Activated B cell treated with CpG ODN at 0.5 μM for 24 hours (primary cell): Measurements from ENCODE around the gene MYCBPAP. TPM values are rescaled to one million over a fixed set of nuclear protein-coding genes. Genes with fewer than 3 reads are reported as not detected.

Source experiments
- ATAC-seq: fragments of 200-7000 bp; cut with Tn5 transposase; one replicate; pipeline ENCODE4 v1.10.0; 2021; ENCODE audit warnings: low read depth, mild to moderate bottlenecking, moderate library complexity
- CTCF ChIA-PET: fragments of 350-600 bp; sonication (Branson Sonifier 250); formaldehyde crosslinking; loops from one replicate; lab custom pipeline; 2021; ENCODE audit warnings: antibody characterized with exemption; lab: Charles Lee
- POLR2A ChIA-PET: fragments of 350-600 bp; sonication (Branson Sonifier 250); formaldehyde crosslinking; loops from one replicate; lab custom pipeline; 2021; ENCODE audit warnings: antibody characterized with exemption; lab: Charles Lee
- DNase-seq: peaks from one replicate; pipeline ENCODE4 v3.0.0; 2022
- H3K27ac Mint-ChIP-seq: one replicate; pipeline ENCODE4 v1.8.0; 2020; ENCODE audit warnings: mixed read lengths
- H3K27me3 Mint-ChIP-seq: one replicate; pipeline ENCODE4 v1.8.0; 2021; ENCODE audit warnings: mixed read lengths
- H3K36me3 Mint-ChIP-seq: one replicate; pipeline ENCODE4 v1.8.0; 2021; ENCODE audit warnings: low read depth, mixed read lengths
- H3K4me1 Mint-ChIP-seq: one replicate; pipeline ENCODE4 v1.8.0; 2021; ENCODE audit warnings: mixed read lengths
- H3K4me3 Mint-ChIP-seq: one replicate; pipeline ENCODE4 v1.8.0; 2020; ENCODE audit warnings: mild to moderate bottlenecking, mixed read lengths
- H3K9me3 Mint-ChIP-seq: one replicate; pipeline ENCODE4 v1.8.0; 2020; ENCODE audit warnings: mixed read lengths
- intact Hi-C: fragments of 100-400 bp; cut with micrococcal nuclease; formaldehyde crosslinking; loops from one replicate; pipeline ENCODE4 v1.15.1; 2024
- total RNA-seq: library from RNA; stranded (reverse); gene quantifications from 2 replicates; pipeline ENCODE4 v1.2.3, GENCODE V29; 2022
- TF ChIP-seq, protein P1 (sequence below): fragments of 200-600 bp; IDR thresholded peaks from one replicate; pipeline ENCODE4 v1.8.0; 2022; ENCODE audit warnings: antibody characterized with exemption, mild to moderate bottlenecking

Gene MYCBPAP
- total RNA-seq, 1 donor from 2014 or later, result 2.3 TPM

DNA sequence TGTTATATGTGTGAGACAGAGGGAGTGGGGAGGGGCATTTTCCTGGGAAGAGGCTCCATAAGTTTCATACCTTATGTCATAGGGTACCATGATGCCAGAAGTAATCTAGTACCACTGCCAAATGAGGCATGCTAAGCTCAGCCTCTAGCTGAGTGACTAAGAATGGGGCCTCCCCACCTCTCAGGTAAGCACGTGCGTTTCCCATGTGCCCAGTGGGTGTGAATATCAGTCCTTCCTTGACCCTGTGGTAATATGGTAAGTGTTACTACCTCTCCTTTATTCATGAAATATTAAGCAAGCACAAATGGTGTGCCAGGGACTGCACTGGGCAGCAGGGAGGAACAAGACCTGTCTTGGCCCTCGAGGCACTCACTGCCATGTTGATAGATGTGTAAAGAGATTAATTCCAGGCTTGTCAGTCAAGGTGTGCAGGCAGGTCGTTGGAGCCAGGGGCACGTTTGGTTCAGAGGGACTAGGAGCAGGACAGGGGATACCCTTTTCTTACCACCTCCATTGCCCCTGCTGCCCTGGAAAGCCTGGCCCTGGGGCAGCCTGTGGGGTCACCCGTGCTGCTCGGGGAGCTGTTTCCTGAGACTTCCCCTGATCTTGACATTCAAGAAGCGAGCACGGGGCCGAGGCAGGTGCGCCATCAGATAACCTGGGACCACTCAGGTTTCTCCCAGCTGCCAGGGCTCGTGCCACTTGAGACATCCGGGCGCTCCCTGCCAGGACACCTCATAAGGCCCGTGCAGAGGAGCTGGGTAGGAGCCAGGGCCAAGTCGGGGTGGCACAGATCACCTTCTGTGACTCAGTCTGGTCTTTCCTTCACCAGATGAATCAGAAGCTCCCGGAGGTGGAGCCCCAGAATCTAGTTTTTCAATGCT lies 20.8 kb upstream of the MYCBPAP start:
- H3K4me3 Mint-ChIP-seq, result no peak overlapping the region
- H3K9me3 Mint-ChIP-seq, result no peaks in the 10 kb centered on the region
- TF ChIP-seq, protein P1, sequence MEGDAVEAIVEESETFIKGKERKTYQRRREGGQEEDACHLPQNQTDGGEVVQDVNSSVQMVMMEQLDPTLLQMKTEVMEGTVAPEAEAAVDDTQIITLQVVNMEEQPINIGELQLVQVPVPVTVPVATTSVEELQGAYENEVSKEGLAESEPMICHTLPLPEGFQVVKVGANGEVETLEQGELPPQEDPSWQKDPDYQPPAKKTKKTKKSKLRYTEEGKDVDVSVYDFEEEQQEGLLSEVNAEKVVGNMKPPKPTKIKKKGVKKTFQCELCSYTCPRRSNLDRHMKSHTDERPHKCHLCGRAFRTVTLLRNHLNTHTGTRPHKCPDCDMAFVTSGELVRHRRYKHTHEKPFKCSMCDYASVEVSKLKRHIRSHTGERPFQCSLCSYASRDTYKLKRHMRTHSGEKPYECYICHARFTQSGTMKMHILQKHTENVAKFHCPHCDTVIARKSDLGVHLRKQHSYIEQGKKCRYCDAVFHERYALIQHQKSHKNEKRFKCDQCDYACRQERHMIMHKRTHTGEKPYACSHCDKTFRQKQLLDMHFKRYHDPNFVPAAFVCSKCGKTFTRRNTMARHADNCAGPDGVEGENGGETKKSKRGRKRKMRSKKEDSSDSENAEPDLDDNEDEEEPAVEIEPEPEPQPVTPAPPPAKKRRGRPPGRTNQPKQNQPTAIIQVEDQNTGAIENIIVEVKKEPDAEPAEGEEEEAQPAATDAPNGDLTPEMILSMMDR, result no peak
- ChIA-PET POLR2A (no interaction called here), CTCF (no interaction called here)
- DNase-seq (no peak), ATAC-seq (no peak)
- peaks cover 39% of the 10 kb centered on the region for H3K36me3 Mint-ChIP-seq
- no peaks in the 10 kb centered on the region for H3K27me3 Mint-ChIP-seq
- no peak overlapping the region for H3K27ac Mint-ChIP-seq
- intact Hi-C loops, result no loop called here
- peaks cover 3% of the 10 kb centered on the region for H3K4me1 Mint-ChIP-seq

DNA sequence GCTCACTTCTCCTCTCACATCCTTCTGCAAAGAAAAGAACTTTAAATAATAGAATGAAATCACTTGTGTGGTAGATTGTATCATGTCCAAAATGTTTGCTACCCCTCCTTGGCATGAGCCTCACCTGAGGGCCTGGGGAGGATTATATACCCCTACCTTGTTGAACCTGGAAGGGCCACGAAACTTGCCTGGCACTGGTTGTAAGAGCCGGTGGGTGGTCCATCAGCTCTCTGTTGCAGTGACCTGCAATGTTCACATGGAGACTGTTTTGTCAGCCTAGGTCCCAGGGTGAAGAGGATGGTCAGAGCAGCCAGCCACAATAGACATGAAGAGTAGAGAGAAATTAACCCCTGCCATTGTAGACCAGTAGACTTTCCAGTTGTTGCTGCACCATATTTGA lies 19.4 kb upstream of the MYCBPAP start:
- peaks cover 26% of the 10 kb centered on the region for H3K36me3 Mint-ChIP-seq
- no peaks in the 10 kb centered on the region for H3K4me1 Mint-ChIP-seq
- ATAC-seq (no peak), DNase-seq (no peak)
- ChIA-PET POLR2A (no interaction called here), CTCF (no interaction called here)
- H3K4me3 Mint-ChIP-seq, result no peak overlapping the region
- H3K27ac Mint-ChIP-seq, result no peak overlapping the region
- intact Hi-C loops, result no loop called here
- TF ChIP-seq, protein P1, result no peak
- no peaks in the 10 kb centered on the region for H3K9me3 Mint-ChIP-seq
- no peaks in the 10 kb centered on the region for H3K27me3 Mint-ChIP-seq

DNA sequence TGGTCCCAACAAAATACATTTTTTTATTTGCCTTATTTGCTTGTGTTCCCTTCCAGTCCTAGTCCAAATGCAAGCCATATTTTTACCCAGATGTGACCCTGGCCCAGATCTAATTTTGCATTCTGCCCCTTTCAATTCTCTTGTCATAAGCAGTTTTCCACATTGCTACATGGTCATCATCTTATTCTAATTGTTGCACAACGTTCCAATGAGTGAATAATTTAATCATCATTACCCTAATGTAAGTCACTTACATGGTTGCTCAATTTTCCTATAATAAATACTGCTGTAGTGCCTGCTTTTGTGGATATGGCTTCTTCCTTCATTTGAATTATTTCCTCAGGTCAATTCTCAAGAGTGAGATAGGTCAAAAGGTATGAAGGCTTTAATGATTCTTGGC lies 16.7 kb upstream of the MYCBPAP start:
- Mint-ChIP-seq H3K4me3 (no peak overlapping the region), H3K4me1 (no peaks in the 10 kb centered on the region), H3K27ac (no peak overlapping the region), H3K27me3 (peaks cover under 1% of the 10 kb centered on the region), H3K9me3 (no peaks in the 10 kb centered on the region), H3K36me3 (peaks cover 3% of the 10 kb centered on the region)
- ChIA-PET POLR2A (no interaction called here), CTCF (no interaction called here)
- no peak for ATAC-seq
- intact Hi-C loops, result no loop called here
- TF ChIP-seq, protein P1, result no peak
- DNase-seq, result no peak

DNA sequence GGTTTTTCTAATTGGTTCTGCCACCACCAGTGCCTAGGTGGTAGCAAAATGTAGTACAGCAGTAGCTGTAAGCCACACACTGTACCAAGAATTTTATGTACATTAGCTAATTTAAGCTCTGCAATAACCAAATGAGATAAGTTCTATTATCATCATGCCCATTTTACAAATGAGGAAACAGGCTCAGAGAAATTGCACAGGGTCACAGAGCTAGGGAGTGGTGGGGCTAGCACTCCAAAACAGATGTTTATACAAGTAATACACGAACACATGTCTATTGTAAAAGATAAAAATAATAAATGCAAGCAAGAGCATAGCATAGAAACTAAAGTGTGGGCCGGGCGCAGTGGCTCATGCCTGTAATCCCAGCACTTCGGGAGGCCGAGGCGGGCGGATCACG lies 16.0 kb upstream of the MYCBPAP start:
- no peaks in the 10 kb centered on the region for H3K4me1 Mint-ChIP-seq
- no peak overlapping the region for H3K27ac Mint-ChIP-seq
- TF ChIP-seq, protein P1, result no peak
- no peak for ATAC-seq
- POLR2A ChIA-PET, result no interaction called here
- H3K36me3 Mint-ChIP-seq, result peaks cover 2% of the 10 kb centered on the region
- intact Hi-C loops, result no loop called here
- H3K27me3 Mint-ChIP-seq, result peaks cover 2% of the 10 kb centered on the region
- H3K9me3 Mint-ChIP-seq, result no peaks in the 10 kb centered on the region
- DNase-seq, result no peak
- H3K4me3 Mint-ChIP-seq, result no peak overlapping the region
- CTCF ChIA-PET, result interaction anchor here (0.6 kb wide), 1 partner anchor 10 kb away, joined by 3 read pairs; no protein-coding TSS in a partner anchor

DNA sequence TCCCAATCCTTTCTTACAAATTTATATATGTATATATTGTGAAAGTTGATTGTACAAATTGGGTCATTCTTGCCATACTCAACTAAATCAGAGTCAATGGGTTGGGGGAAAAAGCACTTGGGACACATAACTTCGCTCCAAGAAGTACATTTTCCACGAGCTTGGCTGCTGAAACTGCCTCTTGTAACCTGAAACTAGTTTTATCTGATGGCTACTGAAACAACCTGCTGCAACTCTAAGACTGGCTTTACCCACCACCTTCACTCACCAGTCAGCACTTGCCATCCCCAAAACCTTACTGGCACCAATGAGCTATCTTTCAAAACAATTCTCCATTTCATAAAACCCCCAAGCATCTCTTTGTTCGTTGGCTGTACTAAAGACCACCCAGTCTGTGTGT lies 14.5 kb upstream of the MYCBPAP start:
- intact Hi-C loops, result no loop called here
- ATAC-seq, result no peak
- H3K36me3 Mint-ChIP-seq, result no peaks in the 10 kb centered on the region
- CTCF ChIA-PET, result no interaction called here
- no peak for DNase-seq
- no peaks in the 10 kb centered on the region for H3K9me3 Mint-ChIP-seq
- TF ChIP-seq, protein P1, result no peak
- no peak overlapping the region for H3K4me3 Mint-ChIP-seq
- POLR2A ChIA-PET, result no interaction called here
- peaks cover 2% of the 10 kb centered on the region for H3K27me3 Mint-ChIP-seq
- no peaks in the 10 kb centered on the region for H3K4me1 Mint-ChIP-seq
- H3K27ac Mint-ChIP-seq, result no peak overlapping the region
